LNCaP clone FGC (cell line): Measurements from ENCODE around the gene NSD1.

Experiments
- DNase-seq: peaks from one replicate; pipeline ENCODE4 v3.0.0-alpha.2; 2011; ENCODE audit warnings: low read depth
- H3K4me3 ChIP-seq: 2 replicates; pipeline ENCODE4 v1.5.1; 2011; ENCODE audit warnings: mild to moderate bottlenecking, low read depth, low read length, control low read depth
- TF ChIP-seq, protein P1 (sequence below): IDR thresholded peaks from 2 replicates; pipeline ENCODE4 v1.5.1; 2012; ENCODE audit warnings: mild to moderate bottlenecking; ENCODE audit not compliant: control insufficient read depth, insufficient read depth; ENCODE audit errors: extremely low read depth

The NSD1 gene

DNA sequence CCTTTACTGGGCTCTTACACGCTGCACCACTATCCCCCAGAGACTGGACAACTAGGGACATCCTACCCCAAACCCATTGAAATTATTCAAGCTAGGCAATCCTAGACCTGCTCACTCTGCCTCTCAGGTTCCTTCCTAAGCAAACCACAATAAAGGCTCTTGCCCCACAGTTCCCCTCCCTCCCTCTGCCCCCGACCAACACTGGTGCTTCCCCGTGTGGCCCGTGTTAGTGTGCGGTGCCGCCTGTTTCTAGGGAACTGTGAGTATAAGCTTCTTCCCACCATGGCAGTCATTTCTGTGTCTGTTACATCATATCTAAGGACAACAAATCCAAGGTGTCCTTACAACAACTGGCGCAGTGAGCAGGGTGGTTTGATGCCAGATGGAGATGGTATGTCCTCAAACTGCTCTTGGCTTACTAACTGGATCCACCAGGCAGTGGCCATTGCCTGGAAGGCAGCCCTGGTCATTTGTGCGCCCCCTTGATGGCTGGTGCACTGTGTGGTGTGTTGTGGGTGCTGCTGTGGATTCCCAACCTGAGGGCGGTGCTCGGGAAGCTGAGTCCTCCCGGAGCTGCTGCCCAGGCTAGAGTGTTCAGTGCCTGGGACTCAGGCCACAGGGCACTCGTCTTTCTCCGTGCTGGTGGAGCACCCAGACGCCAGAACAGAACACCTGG lies 186.5 kb downstream of the NSD1 start:
- TF ChIP-seq, protein P1, sequence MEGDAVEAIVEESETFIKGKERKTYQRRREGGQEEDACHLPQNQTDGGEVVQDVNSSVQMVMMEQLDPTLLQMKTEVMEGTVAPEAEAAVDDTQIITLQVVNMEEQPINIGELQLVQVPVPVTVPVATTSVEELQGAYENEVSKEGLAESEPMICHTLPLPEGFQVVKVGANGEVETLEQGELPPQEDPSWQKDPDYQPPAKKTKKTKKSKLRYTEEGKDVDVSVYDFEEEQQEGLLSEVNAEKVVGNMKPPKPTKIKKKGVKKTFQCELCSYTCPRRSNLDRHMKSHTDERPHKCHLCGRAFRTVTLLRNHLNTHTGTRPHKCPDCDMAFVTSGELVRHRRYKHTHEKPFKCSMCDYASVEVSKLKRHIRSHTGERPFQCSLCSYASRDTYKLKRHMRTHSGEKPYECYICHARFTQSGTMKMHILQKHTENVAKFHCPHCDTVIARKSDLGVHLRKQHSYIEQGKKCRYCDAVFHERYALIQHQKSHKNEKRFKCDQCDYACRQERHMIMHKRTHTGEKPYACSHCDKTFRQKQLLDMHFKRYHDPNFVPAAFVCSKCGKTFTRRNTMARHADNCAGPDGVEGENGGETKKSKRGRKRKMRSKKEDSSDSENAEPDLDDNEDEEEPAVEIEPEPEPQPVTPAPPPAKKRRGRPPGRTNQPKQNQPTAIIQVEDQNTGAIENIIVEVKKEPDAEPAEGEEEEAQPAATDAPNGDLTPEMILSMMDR, result no peak
- no peak for DNase-seq
- H3K4me3 ChIP-seq, result no peak overlapping the region

DNA sequence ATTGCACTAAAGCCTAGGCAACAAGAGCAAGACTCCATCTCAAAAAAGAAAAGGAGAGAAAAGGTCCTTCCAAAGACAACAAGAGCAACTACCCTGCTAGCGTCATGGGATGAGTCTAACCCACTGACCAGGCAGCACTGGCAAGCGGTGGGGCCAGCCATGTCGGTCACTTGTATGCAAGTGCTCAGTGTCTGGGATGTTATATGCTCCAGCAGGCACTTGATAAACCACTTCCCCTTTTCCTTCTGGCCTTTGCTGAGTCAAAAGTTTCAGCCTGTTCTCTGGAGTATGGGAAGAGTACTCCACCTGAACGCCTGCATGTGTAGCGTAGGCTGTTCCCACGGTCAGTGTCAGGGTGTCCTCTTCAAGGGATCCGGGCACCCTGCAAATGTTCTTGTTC lies 187.3 kb downstream of the NSD1 start:
- DNase-seq, result no peak
- no peak overlapping the region for H3K4me3 ChIP-seq
- TF ChIP-seq, protein P1, result no peak

DNA sequence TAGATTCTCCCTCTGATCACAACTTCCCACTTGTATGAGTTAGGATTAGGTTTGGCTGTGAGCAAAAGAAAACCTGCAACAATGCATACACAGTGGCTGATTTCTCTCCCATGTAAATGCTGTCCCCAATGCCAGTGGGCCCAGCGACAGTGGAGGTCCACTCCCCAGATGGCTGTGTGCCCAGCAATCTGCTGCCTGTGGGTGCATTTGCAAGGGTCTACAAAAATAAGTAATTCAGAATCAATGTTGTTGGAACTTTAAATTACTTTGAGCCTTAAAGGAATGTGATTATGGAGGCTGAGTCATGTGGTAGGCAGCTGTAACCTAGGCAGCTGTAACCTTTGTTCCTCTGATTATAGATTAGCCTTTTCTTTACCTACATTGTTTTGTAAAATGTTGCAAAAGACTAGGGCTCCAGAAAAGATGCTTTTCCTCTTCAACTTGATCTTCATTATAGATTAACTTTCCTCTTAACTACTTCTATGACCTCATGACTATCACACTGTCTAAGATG lies 192.4 kb downstream of the NSD1 start:
- DNase-seq, result no peak
- no peak overlapping the region for H3K4me3 ChIP-seq
- TF ChIP-seq, protein P1, result no peak

DNA sequence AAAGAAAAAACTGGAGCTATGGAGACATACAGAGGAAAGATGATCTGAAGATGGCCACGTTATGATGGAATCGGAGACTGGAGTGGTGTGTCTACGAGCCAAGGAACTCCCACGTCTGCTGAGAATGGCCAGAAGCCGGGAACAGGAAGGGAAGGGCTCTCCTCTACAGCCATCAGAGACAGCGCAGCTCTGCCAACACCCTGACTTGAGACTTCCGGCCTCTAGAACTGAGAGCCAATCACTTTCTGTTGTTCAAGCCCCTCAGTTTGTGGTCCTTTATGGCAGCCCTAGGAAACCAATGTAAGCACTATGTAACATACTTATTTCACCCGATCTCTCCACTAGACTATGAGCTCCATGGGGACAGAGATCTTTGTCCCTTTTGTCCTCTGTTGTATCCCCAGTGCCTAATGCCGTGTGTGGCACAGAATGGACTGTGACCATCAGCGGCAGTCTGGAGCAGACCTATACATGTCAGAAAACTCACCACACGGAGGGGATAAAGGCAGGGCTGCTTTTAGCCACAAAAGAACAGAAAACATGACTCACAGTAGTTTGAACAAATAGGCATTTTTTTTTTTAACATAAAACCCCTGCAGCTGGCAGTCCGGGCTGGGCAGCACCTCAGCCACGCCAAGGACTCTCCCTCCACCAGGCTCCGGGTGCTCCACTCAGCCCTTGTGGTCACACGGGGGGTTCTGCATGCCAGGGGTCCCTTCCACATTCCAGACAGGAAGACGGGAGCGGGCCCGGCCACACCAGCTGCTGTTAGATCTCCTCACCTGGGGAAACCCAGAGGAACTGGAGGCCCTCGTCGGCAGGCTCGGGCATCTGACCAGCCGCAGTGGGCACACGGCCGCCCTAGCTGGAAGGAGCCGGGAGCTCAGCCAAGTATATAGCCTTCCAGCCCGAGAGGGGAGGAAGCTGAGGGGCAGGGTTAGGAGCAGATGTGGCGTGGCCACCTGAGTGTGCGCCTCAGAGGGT lies 194.3 kb downstream of the NSD1 start:
- DNase-seq, result no peak
- TF ChIP-seq, protein P1, result no peak
- no peak overlapping the region for H3K4me3 ChIP-seq

DNA sequence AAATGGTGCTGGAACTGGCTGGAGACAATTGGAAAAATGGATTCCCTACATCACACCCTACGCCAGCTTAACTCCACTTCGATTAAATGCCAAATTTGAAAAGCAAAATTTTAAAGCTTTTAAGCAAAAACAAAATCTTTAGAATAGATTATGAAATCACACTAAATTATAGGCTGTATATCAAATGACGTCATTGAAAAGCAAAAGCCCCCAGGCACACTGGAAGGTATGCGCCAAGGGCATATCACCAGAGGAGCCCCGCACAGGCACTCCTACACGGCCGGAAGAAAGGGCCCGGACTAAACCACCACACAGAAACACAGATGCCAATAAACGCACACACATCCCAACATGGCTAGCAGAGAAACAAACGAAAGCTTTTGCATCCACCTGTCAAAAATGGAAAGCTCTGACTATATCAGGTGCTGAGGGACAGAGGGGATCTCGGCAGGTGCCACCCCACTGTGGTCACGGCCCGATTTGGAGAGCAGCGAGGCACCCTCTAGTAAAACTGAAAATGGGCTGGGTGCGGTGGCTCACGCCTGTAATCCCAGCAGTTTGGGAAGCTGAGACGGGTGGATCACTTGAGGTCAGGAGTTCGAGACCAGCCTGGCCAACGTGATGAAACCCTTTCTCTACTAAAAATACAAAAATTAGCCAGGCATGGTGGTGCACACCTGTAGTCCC lies 195.1 kb downstream of the NSD1 start:
- no peak overlapping the region for H3K4me3 ChIP-seq
- TF ChIP-seq, protein P1, result no peak
- DNase-seq, result no peak

DNA sequence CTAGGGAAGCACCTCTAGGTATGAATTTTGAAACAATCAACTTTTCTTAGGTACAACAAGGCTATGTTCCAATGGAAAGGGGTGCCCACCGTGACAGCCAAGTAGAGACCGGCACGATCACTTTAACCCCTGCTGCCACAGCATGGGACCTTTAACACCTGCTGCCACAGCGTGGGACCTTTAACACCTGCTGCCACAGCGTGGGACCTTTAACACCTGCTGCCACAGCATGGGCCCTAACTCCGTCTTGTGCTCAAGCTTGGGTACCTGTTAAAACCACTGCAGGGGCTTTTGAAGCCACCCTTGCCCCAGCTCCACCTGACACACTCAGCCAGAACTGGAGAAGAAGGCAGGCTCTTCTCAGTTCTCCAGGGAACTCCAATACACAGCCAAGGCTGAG lies 196.3 kb downstream of the NSD1 start:
- TF ChIP-seq, protein P1, result no peak
- DNase-seq, result no peak
- no peak overlapping the region for H3K4me3 ChIP-seq
